Measurements from ENCODE around the gene HLCS. TPM values are rescaled to one million over a fixed set of nuclear protein-coding genes. Genes with fewer than 3 reads are reported as not detected.

The HLCS gene
- total and polyA plus RNA-seq, 2 experiments from 2014 or later = 10.6 to 30.4 TPM

GRCh38 chr21:36889401-36889800, 77.1 kb downstream of the HLCS start:
- Histone ChIP-seq H3K36me3 (replicated peaks; ENCODE audit: insufficient read depth, low read depth) (no peaks in the 10 kb centered on the region), H3K79me2 (no peaks in the 10 kb centered on the region), H2AFZ (no peak overlapping the region), H3K9me3 (ENCODE audit: low read depth) (peaks cover under 1% of the 10 kb centered on the region), H3K4me1 (ENCODE audit: insufficient read depth) (no peaks in the 10 kb centered on the region), H3K9me2 (replicated peaks; ENCODE audit: insufficient read depth) (no peaks in the 10 kb centered on the region), H3K4me2 (no peak overlapping the region), H3K4me3 (no peak overlapping the region), H3K27ac (no peak overlapping the region), H4K20me1 (ENCODE audit: insufficient read depth, poor library complexity, severe bottlenecking) (no peaks in the 10 kb centered on the region), H3K27me3 (no peaks in the 10 kb centered on the region)
- DNase-seq (ENCODE audit: low spot score) = no peak
- TF ChIP-seq EZH2phosphoT487 (IDR thresholded peaks at IDR 0.05; ENCODE audit: low read depth, severe bottlenecking, unreplicated experiment) (no peak), EZH2 (IDR thresholded peaks at IDR 0.05; ENCODE audit: borderline replicate concordance) (no peak)
- TF ChIP-seq, protein P1, sequence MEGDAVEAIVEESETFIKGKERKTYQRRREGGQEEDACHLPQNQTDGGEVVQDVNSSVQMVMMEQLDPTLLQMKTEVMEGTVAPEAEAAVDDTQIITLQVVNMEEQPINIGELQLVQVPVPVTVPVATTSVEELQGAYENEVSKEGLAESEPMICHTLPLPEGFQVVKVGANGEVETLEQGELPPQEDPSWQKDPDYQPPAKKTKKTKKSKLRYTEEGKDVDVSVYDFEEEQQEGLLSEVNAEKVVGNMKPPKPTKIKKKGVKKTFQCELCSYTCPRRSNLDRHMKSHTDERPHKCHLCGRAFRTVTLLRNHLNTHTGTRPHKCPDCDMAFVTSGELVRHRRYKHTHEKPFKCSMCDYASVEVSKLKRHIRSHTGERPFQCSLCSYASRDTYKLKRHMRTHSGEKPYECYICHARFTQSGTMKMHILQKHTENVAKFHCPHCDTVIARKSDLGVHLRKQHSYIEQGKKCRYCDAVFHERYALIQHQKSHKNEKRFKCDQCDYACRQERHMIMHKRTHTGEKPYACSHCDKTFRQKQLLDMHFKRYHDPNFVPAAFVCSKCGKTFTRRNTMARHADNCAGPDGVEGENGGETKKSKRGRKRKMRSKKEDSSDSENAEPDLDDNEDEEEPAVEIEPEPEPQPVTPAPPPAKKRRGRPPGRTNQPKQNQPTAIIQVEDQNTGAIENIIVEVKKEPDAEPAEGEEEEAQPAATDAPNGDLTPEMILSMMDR (IDR thresholded peaks at IDR 0.05; ENCODE audit: poor library complexity) = no peak
- 81% methylated on average over 2 of the region's 2 CpGs for WGBS (ENCODE audit: low lambda C conversion rate, missing lambda C conversion rate)

- Histone ChIP-seq H3K4me3 (no peak overlapping the region), H3K4me2 (no peak overlapping the region), H3K9me3 (ENCODE audit: low read depth) (peaks cover 5% of the 10 kb centered on the region), H2AFZ (no peak overlapping the region), H4K20me1 (ENCODE audit: insufficient read depth, poor library complexity, severe bottlenecking) (no peaks in the 10 kb centered on the region), H3K9me2 (replicated peaks; ENCODE audit: insufficient read depth) (no peaks in the 10 kb centered on the region), H3K36me3 (replicated peaks; ENCODE audit: insufficient read depth, low read depth) (no peaks in the 10 kb centered on the region), H3K4me1 (ENCODE audit: insufficient read depth) (no peaks in the 10 kb centered on the region), H3K27ac (no peak overlapping the region), H3K27me3 (no peaks in the 10 kb centered on the region), H3K79me2 (no peaks in the 10 kb centered on the region)
- 83% methylated on average over 5 of the region's 5 CpGs for whole genome bisulfite sequencing (ENCODE audit: low lambda C conversion rate, missing lambda C conversion rate)
- no peak for TF ChIP-seq EZH2 (IDR thresholded peaks at IDR 0.05; ENCODE audit: borderline replicate concordance)
- TF ChIP-seq EZH2phosphoT487 (IDR thresholded peaks at IDR 0.05; ENCODE audit: low read depth, severe bottlenecking, unreplicated experiment) = no peak
- TF ChIP-seq, protein P1 (IDR thresholded peaks at IDR 0.05; ENCODE audit: poor library complexity) = no peak
- DNase-seq (ENCODE audit: low spot score) = no peak
Measured at GRCh38 chr21:36888466-36888865, 78.0 kb downstream of the HLCS start.

- Histone ChIP-seq H3K27ac (no peak overlapping the region), H3K9me3 (ENCODE audit: low read depth) (peaks cover 5% of the 10 kb centered on the region), H3K9me2 (replicated peaks; ENCODE audit: insufficient read depth) (no peaks in the 10 kb centered on the region), H3K4me1 (ENCODE audit: insufficient read depth) (no peaks in the 10 kb centered on the region), H3K27me3 (no peaks in the 10 kb centered on the region), H4K20me1 (ENCODE audit: insufficient read depth, poor library complexity, severe bottlenecking) (no peaks in the 10 kb centered on the region), H3K4me3 (no peak overlapping the region), H3K79me2 (no peaks in the 10 kb centered on the region), H2AFZ (no peak overlapping the region), H3K36me3 (replicated peaks; ENCODE audit: insufficient read depth, low read depth) (no peaks in the 10 kb centered on the region), H3K4me2 (no peak overlapping the region)
- TF ChIP-seq EZH2phosphoT487 (IDR thresholded peaks at IDR 0.05; ENCODE audit: low read depth, severe bottlenecking, unreplicated experiment) = no peak
- whole genome bisulfite sequencing (ENCODE audit: low lambda C conversion rate, missing lambda C conversion rate) = 61% methylated on average over 5 of the region's 5 CpGs
- DNase-seq (ENCODE audit: low spot score) = no peak
Measured at GRCh38 chr21:36887963-36888362, 78.5 kb downstream of the HLCS start.

- Histone ChIP-seq H3K9me2 (replicated peaks; ENCODE audit: insufficient read depth) (no peaks in the 10 kb centered on the region), H3K4me3 (no peak overlapping the region), H3K27ac (no peak overlapping the region), H3K4me2 (no peak overlapping the region), H3K79me2 (no peaks in the 10 kb centered on the region), H3K4me1 (ENCODE audit: insufficient read depth) (no peaks in the 10 kb centered on the region), H3K27me3 (no peaks in the 10 kb centered on the region), H2AFZ (no peak overlapping the region), H4K20me1 (ENCODE audit: insufficient read depth, poor library complexity, severe bottlenecking) (no peaks in the 10 kb centered on the region), H3K9me3 (ENCODE audit: low read depth) (peaks cover 5% of the 10 kb centered on the region), H3K36me3 (replicated peaks; ENCODE audit: insufficient read depth, low read depth) (no peaks in the 10 kb centered on the region)
- DNase-seq (ENCODE audit: low spot score) = no peak
- WGBS (ENCODE audit: low lambda C conversion rate, missing lambda C conversion rate) = 82% methylated on average over 14 of the region's 14 CpGs
- TF ChIP-seq EZH2 (IDR thresholded peaks at IDR 0.05; ENCODE audit: borderline replicate concordance) (no peak), EZH2phosphoT487 (IDR thresholded peaks at IDR 0.05; ENCODE audit: low read depth, severe bottlenecking, unreplicated experiment) (no peak)
- TF ChIP-seq, protein P1 (IDR thresholded peaks at IDR 0.05; ENCODE audit: poor library complexity) = no peak
Measured at GRCh38 chr21:36883532-36884486, 82.7 kb downstream of the HLCS start.
